Duodenal mucosa (tissue), 2 donors: ENCODE data around the gene ATP2B2.

Experiments
- H3K27ac ChIP-seq: one replicate; pipeline ENCODE4 v1.7.0; 2013; ENCODE audit warnings: low read depth, low read length
- H3K27me3 ChIP-seq, 2 donors: one replicate each; pipeline ENCODE4 v1.7.0; 2013; ENCODE audit warnings: low read length in 2 of 2, control low read depth in 1 of 2; ENCODE audit not compliant: insufficient read depth in 2 of 2, control insufficient read depth in 1 of 2
- H3K36me3 ChIP-seq, 2 donors: one replicate each; pipeline ENCODE4 v1.7.0; 2013; ENCODE audit warnings: low read length in 2 of 2, control low read depth in 1 of 2; ENCODE audit not compliant: insufficient read depth in 2 of 2, control insufficient read depth in 1 of 2
- H3K4me1 ChIP-seq, 2 donors: one replicate each; pipeline ENCODE4 v1.7.0; 2013; ENCODE audit warnings: low read length in 2 of 2, control low read depth in 1 of 2; ENCODE audit not compliant: insufficient read depth in 2 of 2, control insufficient read depth in 1 of 2
- H3K4me3 ChIP-seq, 2 donors: one replicate each; pipeline ENCODE4 v1.7.0; 2013; ENCODE audit warnings: low read length in 2 of 2, low read depth in 1 of 2
- H3K9ac ChIP-seq, 2 donors: one replicate each; pipeline ENCODE4 v1.7.0; 2013; ENCODE audit warnings: low read length in 2 of 2, low read depth in 1 of 2
- H3K9me3 ChIP-seq, 2 donors: one replicate each; pipeline ENCODE4 v1.7.0; 2013; ENCODE audit warnings: low read length in 2 of 2, control low read depth in 1 of 2; ENCODE audit not compliant: control insufficient read depth in 1 of 2

Gene ATP2B2

GRCh38 chr3:10520072-10520471, 14.7 kb upstream of the ATP2B2 start:
- Histone ChIP-seq H3K9ac (no peak overlapping the region), H3K9me3 (no peaks in the 10 kb centered on the region), H3K4me3 (no peak overlapping the region), H3K36me3 (no peaks in the 10 kb centered on the region), H3K27ac (no peak overlapping the region), H3K4me1 (no peaks in the 10 kb centered on the region), H3K27me3 (peaks cover 0 to 6% of the 10 kb centered on the region in 2 donors)

- no peaks in the 10 kb centered on the region for H3K9me3 ChIP-seq
- no peak overlapping the region for H3K27ac ChIP-seq
- H3K27me3 ChIP-seq: peaks cover 0 to 6% of the 10 kb centered on the region in 2 donors
These were observed 13.8 kb upstream of the ATP2B2 start for GRCh38 chr3:10519236-10519635.

GRCh38 chr3:10518506-10519150, 13.2 kb upstream of the ATP2B2 start:
- no peaks in the 10 kb centered on the region for H3K4me1 ChIP-seq
- H3K9me3 ChIP-seq: no peaks in the 10 kb centered on the region
- H3K9ac ChIP-seq: no peak overlapping the region
- no peaks in the 10 kb centered on the region for H3K36me3 ChIP-seq
- H3K27me3 ChIP-seq: peaks cover 0 to 6% of the 10 kb centered on the region in 2 donors
- no peak overlapping the region for H3K27ac ChIP-seq
- H3K4me3 ChIP-seq: no peak overlapping the region

More at GRCh38 chr3:10519236-10519635, 13.8 kb upstream of the ATP2B2 start:
- Histone ChIP-seq H3K4me3 (no peak overlapping the region), H3K9ac (no peak overlapping the region), H3K4me1 (no peaks in the 10 kb centered on the region), H3K36me3 (no peaks in the 10 kb centered on the region)

- no peak overlapping the region for H3K9ac ChIP-seq
- H3K4me1 ChIP-seq: no peaks in the 10 kb centered on the region
- no peaks in the 10 kb centered on the region for H3K36me3 ChIP-seq
- H3K27me3 ChIP-seq: peaks cover 0 to 6% of the 10 kb centered on the region in 2 donors
- H3K4me3 ChIP-seq: no peak overlapping the region
- H3K27ac ChIP-seq: no peak overlapping the region
- H3K9me3 ChIP-seq: no peaks in the 10 kb centered on the region
These were observed 12.2 kb upstream of the ATP2B2 start for GRCh38 chr3:10517627-10518026.

GRCh38 chr3:10516544-10517452, 11.4 kb upstream of the ATP2B2 start:
- Histone ChIP-seq H3K9ac (no peak overlapping the region), H3K27ac (no peak overlapping the region), H3K9me3 (no peaks in the 10 kb centered on the region), H3K4me1 (no peaks in the 10 kb centered on the region), H3K36me3 (no peaks in the 10 kb centered on the region), H3K4me3 (no peak overlapping the region), H3K27me3 (no peaks in the 10 kb centered on the region)

GRCh38 chr3:10515884-10516495, 10.6 kb upstream of the ATP2B2 start:
- Histone ChIP-seq H3K27me3 (no peaks in the 10 kb centered on the region), H3K9me3 (no peaks in the 10 kb centered on the region), H3K4me1 (no peaks in the 10 kb centered on the region), H3K27ac (no peak overlapping the region), H3K9ac (no peak overlapping the region), H3K36me3 (no peaks in the 10 kb centered on the region), H3K4me3 (no peak overlapping the region)

- H3K4me1 ChIP-seq: no peaks in the 10 kb centered on the region
- no peaks in the 10 kb centered on the region for H3K9me3 ChIP-seq
- no peaks in the 10 kb centered on the region for H3K36me3 ChIP-seq
- H3K27me3 ChIP-seq: no peaks in the 10 kb centered on the region
- H3K9ac ChIP-seq: no peak overlapping the region
- no peak overlapping the region for H3K4me3 ChIP-seq
- H3K27ac ChIP-seq: no peak overlapping the region
These were observed 10.0 kb upstream of the ATP2B2 start for GRCh38 chr3:10515396-10515795.

- Histone ChIP-seq H3K9ac (no peak overlapping the region), H3K27ac (no peak overlapping the region), H3K36me3 (no peaks in the 10 kb centered on the region), H3K4me3 (no peak overlapping the region), H3K4me1 (no peaks in the 10 kb centered on the region), H3K27me3 (no peaks in the 10 kb centered on the region), H3K9me3 (no peaks in the 10 kb centered on the region)
These were observed 9.2 kb upstream of the ATP2B2 start for GRCh38 chr3:10514407-10515069.

GRCh38 chr3:10513306-10513705, 7.9 kb upstream of the ATP2B2 start:
- Histone ChIP-seq H3K27me3 (no peaks in the 10 kb centered on the region), H3K4me3 (no peak overlapping the region), H3K4me1 (no peaks in the 10 kb centered on the region), H3K36me3 (no peaks in the 10 kb centered on the region), H3K9ac (no peak overlapping the region), H3K9me3 (no peaks in the 10 kb centered on the region), H3K27ac (no peak overlapping the region)

- no peaks in the 10 kb centered on the region for H3K36me3 ChIP-seq
- H3K27me3 ChIP-seq: no peaks in the 10 kb centered on the region
- H3K27ac ChIP-seq: no peak overlapping the region
- H3K4me3 ChIP-seq: no peak overlapping the region
- H3K9me3 ChIP-seq: no peaks in the 10 kb centered on the region
- no peaks in the 10 kb centered on the region for H3K4me1 ChIP-seq
- H3K9ac ChIP-seq: no peak overlapping the region
These were observed 7.3 kb upstream of the ATP2B2 start for GRCh38 chr3:10512687-10513086.
